ENCODE measurements around the gene ACER1. TPM values are rescaled to one million over a fixed set of nuclear protein-coding genes. Genes with fewer than 3 reads are reported as not detected.
"Not testable (repeated sequence)": the region's sequence is repeated elsewhere in the genome, so short reads cannot be mapped to it uniquely, and the experiment has no call there.

Gene ACER1
- total RNA-seq, 1 donor from 2014 or later, result not detected

GRCh38 chr19:6357174-6357573, 23.8 kb upstream of the ACER1 start:
- DNase-seq (ENCODE audit: low read depth), result no peak

- DNase-seq (ENCODE audit: low read depth), result not testable (repeated sequence)
Measured at GRCh38 chr19:6355321-6356040, 22.1 kb upstream of the ACER1 start.

GRCh38 chr19:6354098-6354674, 20.8 kb upstream of the ACER1 start:
- DNase-seq (ENCODE audit: low read depth), result no peak

- DNase-seq (ENCODE audit: low read depth), result no peak
Measured at GRCh38 chr19:6352381-6353165, 19.2 kb upstream of the ACER1 start.

- DNase-seq (ENCODE audit: low read depth), result no peak
Measured at GRCh38 chr19:6350688-6351087, 17.3 kb upstream of the ACER1 start.

GRCh38 chr19:6349271-6349670, 15.9 kb upstream of the ACER1 start:
- not testable (repeated sequence) for DNase-seq (ENCODE audit: low read depth)

- DNase-seq (ENCODE audit: low read depth), result no peak
Measured at GRCh38 chr19:6343462-6343861, 10.1 kb upstream of the ACER1 start.

GRCh38 chr19:6340493-6341201, 7.2 kb upstream of the ACER1 start:
- no peak for DNase-seq (ENCODE audit: low read depth)

GRCh38 chr19:6334490-6335285, 1.3 kb upstream of the ACER1 start:
- no peak for DNase-seq (ENCODE audit: low read depth)

GRCh38 chr19:6326815-6327214, 6.6 kb downstream of the ACER1 start:
- DNase-seq (ENCODE audit: low read depth), result no peak

GRCh38 chr19:6325614-6326013, 7.8 kb downstream of the ACER1 start:
- no peak for DNase-seq (ENCODE audit: low read depth)

- DNase-seq (ENCODE audit: low read depth), result no peak
Measured at GRCh38 chr19:6324757-6325156, 8.7 kb downstream of the ACER1 start.

- no peak for DNase-seq (ENCODE audit: low read depth)
Measured at GRCh38 chr19:6322284-6322683, 11.1 kb downstream of the ACER1 start.

GRCh38 chr19:6319376-6319775, 14.0 kb downstream of the ACER1 start:
- no peak for DNase-seq (ENCODE audit: low read depth)

- no peak for DNase-seq (ENCODE audit: low read depth)
Measured at GRCh38 chr19:6318772-6319171, 14.6 kb downstream of the ACER1 start.

GRCh38 chr19:6315646-6316045, 17.8 kb downstream of the ACER1 start:
- not testable (repeated sequence) for DNase-seq (ENCODE audit: low read depth)

- no peak for DNase-seq (ENCODE audit: low read depth)
Measured at GRCh38 chr19:6313398-6313969, 19.9 kb downstream of the ACER1 start.

- no peak for DNase-seq (ENCODE audit: low read depth)
Measured at GRCh38 chr19:6312018-6312417, 21.4 kb downstream of the ACER1 start.

GRCh38 chr19:6298413-6298812, 35.0 kb downstream of the ACER1 start:
- DNase-seq (ENCODE audit: low read depth), result no peak

GRCh38 chr19:6297202-6297601, 36.2 kb downstream of the ACER1 start:
- DNase-seq (ENCODE audit: low read depth), result no peak

- DNase-seq (ENCODE audit: low read depth), result no peak
Measured at GRCh38 chr19:6292006-6292405, 41.4 kb downstream of the ACER1 start.
